Activated T-helper 17 cell treated with anti-CD3 and anti-CD28 coated beads, Interleukin-2, amount 50 U/mL, for 72 hours (primary cell): ENCODE measurements around the gene PSMD13. TPM values are rescaled to one million over a fixed set of nuclear protein-coding genes. Genes with fewer than 3 reads are reported as not detected.

Source experiments
- ATAC-seq: fragments of 150-1000 bp; cut with Tn5 transposase; replicated peaks from 2 replicates; pipeline ENCODE4 v1.10.0; 2021; ENCODE audit warnings: mild to moderate bottlenecking, moderate library complexity
- H3K27ac Mint-ChIP-seq: one replicate; pipeline ENCODE4 v1.8.0; 2022; ENCODE audit warnings: mixed read lengths
- H3K27me3 Mint-ChIP-seq: one replicate; pipeline ENCODE4 v1.8.0; 2022; ENCODE audit warnings: mixed read lengths
- H3K36me3 Mint-ChIP-seq: one replicate; pipeline ENCODE4 v1.8.0; 2022; ENCODE audit warnings: low read depth, mild to moderate bottlenecking, mixed read lengths
- H3K4me1 Mint-ChIP-seq: one replicate; pipeline ENCODE4 v1.8.0; 2022; ENCODE audit warnings: mixed read lengths
- H3K4me3 Mint-ChIP-seq: one replicate; pipeline ENCODE4 v1.8.0; 2022; ENCODE audit warnings: mild to moderate bottlenecking, mixed read lengths
- H3K9me3 Mint-ChIP-seq: one replicate; pipeline ENCODE4 v1.8.0; 2022; ENCODE audit warnings: mixed read lengths
- total RNA-seq, 2 donors: library from RNA; stranded (reverse); gene quantifications; one replicate each; pipeline ENCODE4 v1.2.3, GENCODE V29; 2022

PSMD13 gene
- total RNA-seq, 2 donors from 2014 or later, result 153 to 211 TPM

DNA sequence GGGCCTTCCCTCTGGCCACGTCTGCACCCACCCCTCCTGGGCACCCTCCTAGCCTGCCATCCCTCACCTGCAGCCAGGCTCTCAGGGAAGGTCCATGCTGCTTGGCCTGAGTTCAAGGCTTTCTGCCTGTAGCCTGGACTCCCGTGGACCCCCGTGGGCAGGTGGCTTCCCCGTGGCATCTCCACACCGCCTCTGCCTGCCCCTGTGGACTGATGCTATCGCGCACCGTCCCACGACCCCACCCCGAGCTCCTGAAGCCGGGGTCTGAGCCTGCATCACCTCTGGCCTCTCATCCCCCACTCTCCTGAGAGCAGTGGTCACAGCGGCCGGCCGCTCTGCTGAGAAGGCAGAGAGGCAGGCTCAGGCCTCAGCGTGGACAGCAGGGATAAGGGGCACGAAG lies 58.0 kb downstream of the PSMD13 start:
- H3K27me3 Mint-ChIP-seq, result no peaks in the 10 kb centered on the region
- H3K27ac Mint-ChIP-seq, result no peak overlapping the region
- no peak overlapping the region for H3K4me3 Mint-ChIP-seq
- no peaks in the 10 kb centered on the region for H3K9me3 Mint-ChIP-seq
- H3K36me3 Mint-ChIP-seq, result peaks cover 33% of the 10 kb centered on the region
- peaks cover 5% of the 10 kb centered on the region for H3K4me1 Mint-ChIP-seq
- ATAC-seq, result no peak

GRCh38 chr11:295351-296170 lies 58.8 kb downstream of the PSMD13 start:
- Mint-ChIP-seq H3K27me3 (peaks cover 2% of the 10 kb centered on the region), H3K4me1 (peaks cover 5% of the 10 kb centered on the region), H3K4me3 (no peak overlapping the region), H3K36me3 (peaks cover 26% of the 10 kb centered on the region), H3K9me3 (no peaks in the 10 kb centered on the region), H3K27ac (no peak overlapping the region)
- ATAC-seq, result no peak

- ATAC-seq, result no peak
Measured at GRCh38 chr11:296171-297050, 59.6 kb downstream of the PSMD13 start.

DNA sequence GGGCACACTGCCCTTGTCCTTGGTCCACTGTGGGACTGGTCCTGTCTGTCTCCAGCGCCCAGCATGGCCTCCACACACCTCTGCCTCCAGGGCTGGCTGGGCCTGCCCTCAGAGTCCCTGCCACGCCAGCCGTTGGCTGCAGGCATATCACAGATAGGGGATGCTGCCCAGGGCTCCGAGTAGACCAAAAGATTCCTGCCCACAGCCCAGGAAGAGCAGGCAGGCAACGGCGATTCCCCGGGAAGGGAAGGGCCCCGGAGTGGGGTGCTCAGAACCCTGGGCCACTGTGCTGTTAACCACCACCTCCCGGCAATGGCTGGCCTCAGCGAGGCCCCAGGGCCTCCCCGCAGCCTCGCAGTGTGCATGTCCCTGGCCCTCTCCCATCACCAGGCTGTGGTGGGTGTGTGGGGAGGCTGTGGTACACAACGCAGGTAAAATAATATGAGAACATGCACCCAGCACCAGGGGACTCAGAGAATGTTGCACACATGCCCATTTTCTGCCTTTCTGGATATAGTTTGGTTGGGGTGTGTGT lies 60.3 kb downstream of the PSMD13 start:
- peaks cover 5% of the 10 kb centered on the region for H3K4me1 Mint-ChIP-seq
- ATAC-seq, result peak; percentile 35
- H3K27ac Mint-ChIP-seq, result peak overlapping the region; percentile 73
- H3K27me3 Mint-ChIP-seq, result peaks cover 4% of the 10 kb centered on the region
- peaks cover 15% of the 10 kb centered on the region for H3K36me3 Mint-ChIP-seq
- H3K4me3 Mint-ChIP-seq, result peak overlapping the region; percentile 51
- no peaks in the 10 kb centered on the region for H3K9me3 Mint-ChIP-seq

More at GRCh38 chr11:296171-297050, 59.6 kb downstream of the PSMD13 start:
- Mint-ChIP-seq H3K4me1 (peaks cover 5% of the 10 kb centered on the region), H3K4me3 (no peak overlapping the region), H3K9me3 (no peaks in the 10 kb centered on the region), H3K27me3 (peaks cover 4% of the 10 kb centered on the region), H3K27ac (peak overlapping the region; percentile 73), H3K36me3 (peaks cover 17% of the 10 kb centered on the region)

DNA sequence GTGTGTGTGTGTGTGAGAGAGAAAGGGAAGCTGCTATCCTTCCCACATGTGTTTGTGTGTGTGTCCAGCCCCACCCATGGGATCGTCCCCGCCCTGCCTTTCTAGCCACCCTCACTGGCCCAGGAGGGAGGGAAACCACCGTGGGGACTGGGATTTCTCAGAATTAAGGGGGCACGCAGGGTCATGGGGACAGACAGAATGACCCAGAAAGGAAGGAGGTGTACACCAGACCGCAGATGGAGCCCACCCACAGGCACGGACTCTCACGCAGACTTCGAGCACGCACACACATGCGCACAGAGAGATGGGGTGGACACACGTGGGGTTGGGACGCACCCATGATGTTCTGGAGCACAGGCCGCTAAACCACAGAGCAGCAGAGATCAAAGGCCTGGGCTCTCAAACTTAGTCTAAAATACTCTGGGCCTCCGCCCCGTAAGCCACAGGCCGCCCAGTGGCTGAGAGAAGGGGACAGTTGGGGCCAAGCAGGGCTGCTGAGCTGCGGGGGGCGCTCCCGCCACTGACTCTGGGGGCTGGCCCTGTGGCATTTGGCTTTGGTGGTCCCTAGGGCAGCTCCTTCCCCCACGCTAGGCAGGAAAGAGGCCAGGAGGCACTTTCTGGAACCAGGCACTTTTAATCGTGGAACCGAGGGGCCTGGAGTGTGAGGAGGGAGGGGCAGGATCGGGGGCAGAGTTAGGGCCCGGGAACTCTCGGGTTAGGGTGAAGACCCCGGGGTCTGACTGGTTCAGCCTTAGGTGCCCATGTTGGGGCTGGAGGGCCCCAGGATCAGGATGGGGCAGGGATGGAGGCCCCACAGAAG lies 61.0 kb downstream of the PSMD13 start:
- H3K27ac Mint-ChIP-seq, result peak overlapping the region; percentile 73
- H3K36me3 Mint-ChIP-seq, result peaks cover 15% of the 10 kb centered on the region
- H3K9me3 Mint-ChIP-seq, result no peaks in the 10 kb centered on the region
- peak overlapping the region; percentile 51 for H3K4me3 Mint-ChIP-seq
- H3K4me1 Mint-ChIP-seq, result peaks cover 10% of the 10 kb centered on the region
- peak; percentile 83 for ATAC-seq
- peaks cover 4% of the 10 kb centered on the region for H3K27me3 Mint-ChIP-seq

- H3K27me3 Mint-ChIP-seq, result peaks cover 4% of the 10 kb centered on the region
- H3K36me3 Mint-ChIP-seq, result peaks cover 15% of the 10 kb centered on the region
- peaks cover 18% of the 10 kb centered on the region for H3K4me1 Mint-ChIP-seq
- no peak overlapping the region for H3K4me3 Mint-ChIP-seq
- no peak for ATAC-seq
- no peaks in the 10 kb centered on the region for H3K9me3 Mint-ChIP-seq
- H3K27ac Mint-ChIP-seq, result no peak overlapping the region
Measured at GRCh38 chr11:298406-299065, 61.8 kb downstream of the PSMD13 start.

DNA sequence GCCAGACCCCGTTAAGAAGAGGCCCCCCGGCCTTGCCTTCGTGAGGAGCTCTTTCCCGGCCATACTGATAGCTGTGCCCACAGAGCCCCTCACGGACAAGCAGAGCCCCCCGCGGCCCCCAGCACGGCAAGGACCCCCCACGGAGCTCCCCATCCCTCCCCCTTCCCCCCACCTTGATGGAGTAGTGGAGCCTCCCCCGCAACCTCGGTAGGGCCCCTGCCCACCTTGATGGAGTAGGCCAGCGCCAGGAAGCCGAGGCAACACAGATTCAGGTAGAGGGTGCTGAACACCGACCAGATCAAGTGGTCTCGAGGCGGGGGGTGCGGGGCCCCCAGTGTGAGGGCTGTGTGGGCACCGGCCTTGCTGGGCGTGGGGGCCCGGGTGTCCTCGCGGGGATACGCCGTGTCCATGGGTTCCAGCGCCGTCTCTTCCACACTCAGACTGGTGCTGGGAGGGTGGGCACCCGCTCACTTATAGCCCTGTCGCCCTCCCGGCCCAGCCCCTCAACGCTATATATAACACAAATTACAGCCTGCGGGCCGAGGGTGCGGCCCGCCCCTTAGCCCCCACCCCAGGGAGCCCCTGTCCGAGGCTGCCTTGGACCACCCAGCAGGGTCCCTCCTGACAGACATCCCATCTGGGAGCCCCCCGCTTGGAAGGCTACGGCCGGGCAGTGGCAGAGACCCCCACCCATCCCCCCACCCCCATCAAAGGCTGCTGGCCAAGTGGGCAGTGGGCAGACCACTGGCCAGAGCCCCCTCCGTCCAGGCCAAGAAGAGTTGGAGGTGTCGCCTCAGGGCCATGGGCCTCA lies 62.5 kb downstream of the PSMD13 start, which contains the start of gene IFITM5:
Gene IFITM5, minus strand, starts transcription at position 446 of the 811 bp plus-strand sequence. Its CDS starts 36 bp downstream, at position 410.
- Mint-ChIP-seq H3K36me3 (peaks cover 8% of the 10 kb centered on the region), H3K27ac (no peak within 1 kb of the TSS), H3K9me3 (no peaks in the 10 kb centered on the region), H3K27me3 (peaks cover 4% of the 10 kb centered on the region), H3K4me3 (no peak within 1 kb of the TSS), H3K4me1 (peaks cover 18% of the 10 kb centered on the region)
- ATAC-seq, result no peak

DNA sequence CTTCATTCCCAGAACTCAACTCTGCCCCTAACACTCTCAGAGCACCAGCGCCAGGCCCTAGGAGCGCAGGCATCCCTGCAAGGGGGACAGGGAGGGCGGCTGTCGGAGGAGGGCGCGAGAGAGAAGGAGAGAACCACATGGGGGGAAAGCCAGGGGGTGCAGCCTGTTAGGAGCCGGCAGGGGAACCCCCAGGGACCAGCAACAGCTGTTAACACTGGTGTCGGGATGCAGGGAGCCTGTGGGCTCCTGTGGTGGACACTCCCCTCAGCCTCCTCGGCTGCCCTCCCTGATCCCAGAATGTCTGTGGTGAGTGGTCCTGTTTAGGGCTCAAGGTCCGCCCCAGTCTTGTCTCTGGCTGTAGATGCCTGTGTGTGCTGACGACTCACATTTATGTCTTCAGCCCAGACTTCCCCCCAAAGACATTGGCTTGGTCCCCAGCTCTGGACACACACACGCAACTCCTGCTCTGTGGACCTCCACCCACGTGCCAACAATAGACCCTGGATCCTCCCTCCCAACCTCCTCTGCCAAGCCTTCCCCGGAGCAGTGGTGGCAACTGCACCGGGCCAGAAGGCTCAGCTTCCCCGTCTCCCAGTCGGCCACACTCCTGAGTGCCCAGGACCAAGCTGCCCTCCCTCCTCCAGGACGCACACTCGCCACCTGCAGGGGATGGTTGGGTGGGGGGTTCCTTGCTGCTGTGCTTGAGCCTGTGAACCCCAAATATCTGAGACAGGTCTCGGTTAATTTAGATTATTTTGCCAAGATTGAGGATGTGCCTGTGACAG lies 63.4 kb downstream of the PSMD13 start:
- no peak overlapping the region for H3K4me3 Mint-ChIP-seq
- H3K27ac Mint-ChIP-seq, result no peak overlapping the region
- no peaks in the 10 kb centered on the region for H3K9me3 Mint-ChIP-seq
- H3K27me3 Mint-ChIP-seq, result peaks cover 4% of the 10 kb centered on the region
- H3K4me1 Mint-ChIP-seq, result peaks cover 18% of the 10 kb centered on the region
- ATAC-seq, result no peak
- H3K36me3 Mint-ChIP-seq, result no peaks in the 10 kb centered on the region

Other genes with a start within 250 kb of the PSMD13 start
- not detected for gene SCGB1C1, start 43.9 kb upstream of the PSMD13 start, total RNA-seq
- gene BET1L, start 29.6 kb upstream of the PSMD13 start, total RNA-seq, result 10 to 100 TPM; 32.5 to 84.3 TPM
- gene RIC8A, start 29.3 kb upstream of the PSMD13 start, total RNA-seq, result 100 to 1,000 TPM; 118 to 139 TPM
- gene SIRT3, start 634 bp upstream of the PSMD13 start, total RNA-seq, result 10 to 100 TPM; 16.5 to 48.5 TPM
- gene NLRP6, start 41.4 kb downstream of the PSMD13 start, total RNA-seq, result 1 to 10 TPM in 1 of 2 donors, under 1 TPM in 1; 0.43 to 2.2 TPM
- gene PGGHG, start 52.1 kb downstream of the PSMD13 start, total RNA-seq, result 100 to 1,000 TPM in 1 of 2 donors, 10 to 100 TPM in 1; 31.7 to 196 TPM
- gene IFITM5, start 62.5 kb downstream of the PSMD13 start, total RNA-seq, result not detected
- gene IFITM2, start 70.8 kb downstream of the PSMD13 start, total RNA-seq, result 100 to 1,000 TPM; 187 to 261 TPM
- gene IFITM1, start 77.1 kb downstream of the PSMD13 start, total RNA-seq, result 10 to 100 TPM; 95.7 to 97.1 TPM
- gene IFITM3, start 83.9 kb downstream of the PSMD13 start, total RNA-seq, result 10 to 100 TPM in 1 of 2 donors, 1 to 10 TPM in 1; 2.7 to 26.0 TPM
- gene B4GALNT4, start 132.5 kb downstream of the PSMD13 start, total RNA-seq, result 1 to 10 TPM; 1.4 to 9.4 TPM
- gene PKP3, start 157.2 kb downstream of the PSMD13 start, total RNA-seq, result not detected
- 10 to 100 TPM; 49.5 to 55.7 TPM for gene SIGIRR, start 178.0 kb downstream of the PSMD13 start, total RNA-seq
- gene ANO9, start 205.0 kb downstream of the PSMD13 start, total RNA-seq, result 100 to 1,000 TPM in 1 of 2 donors, 10 to 100 TPM in 1; 36.0 to 119 TPM
- 10 to 100 TPM; 24.1 to 28.0 TPM for gene PTDSS2, start 213.3 kb downstream of the PSMD13 start, total RNA-seq